ENCODE data around the gene HHATL.

DNA sequence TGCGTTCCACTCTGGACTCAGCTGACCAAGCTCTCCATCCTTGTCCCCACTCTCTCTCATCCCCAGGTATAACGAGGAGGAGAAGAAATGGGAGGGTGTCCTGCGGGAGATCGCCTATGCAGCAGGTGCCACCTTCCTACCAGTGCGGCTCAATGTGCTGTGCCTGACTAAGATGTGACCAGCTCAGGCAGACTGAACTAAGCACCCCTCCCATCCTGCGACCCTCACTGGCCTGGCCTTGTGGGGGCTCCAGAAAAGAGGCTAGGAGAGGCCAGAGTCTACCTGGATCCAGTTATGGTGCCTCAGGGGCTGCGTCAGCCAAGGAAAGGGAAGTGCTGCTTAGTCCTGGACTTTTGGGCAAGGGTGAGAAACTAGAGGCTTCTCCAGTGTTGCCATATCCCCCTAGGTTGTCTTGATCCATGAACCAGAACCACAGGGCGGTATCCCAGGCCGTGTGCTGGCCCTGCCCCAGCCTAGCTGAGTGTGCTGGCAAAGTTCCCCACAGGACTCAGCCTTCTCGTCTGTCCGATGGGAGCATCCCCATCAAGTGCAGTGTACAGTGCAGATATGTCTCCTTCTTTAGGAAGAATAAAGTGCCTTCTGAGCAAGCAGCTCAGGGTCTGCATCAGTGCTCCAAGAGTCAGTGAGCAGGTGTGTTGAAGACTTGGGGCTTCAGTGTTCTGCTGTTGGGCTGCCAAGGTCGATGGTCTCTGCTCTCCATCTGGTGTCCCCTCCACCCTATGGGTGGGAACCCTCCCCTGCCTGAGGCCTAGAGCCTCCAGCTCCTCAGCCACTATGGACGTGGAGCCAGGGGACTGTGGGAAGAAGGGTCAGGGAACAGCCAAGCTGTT, 10.6 kb downstream of the HHATL start:
- TF ChIP-seq, protein P1, sequence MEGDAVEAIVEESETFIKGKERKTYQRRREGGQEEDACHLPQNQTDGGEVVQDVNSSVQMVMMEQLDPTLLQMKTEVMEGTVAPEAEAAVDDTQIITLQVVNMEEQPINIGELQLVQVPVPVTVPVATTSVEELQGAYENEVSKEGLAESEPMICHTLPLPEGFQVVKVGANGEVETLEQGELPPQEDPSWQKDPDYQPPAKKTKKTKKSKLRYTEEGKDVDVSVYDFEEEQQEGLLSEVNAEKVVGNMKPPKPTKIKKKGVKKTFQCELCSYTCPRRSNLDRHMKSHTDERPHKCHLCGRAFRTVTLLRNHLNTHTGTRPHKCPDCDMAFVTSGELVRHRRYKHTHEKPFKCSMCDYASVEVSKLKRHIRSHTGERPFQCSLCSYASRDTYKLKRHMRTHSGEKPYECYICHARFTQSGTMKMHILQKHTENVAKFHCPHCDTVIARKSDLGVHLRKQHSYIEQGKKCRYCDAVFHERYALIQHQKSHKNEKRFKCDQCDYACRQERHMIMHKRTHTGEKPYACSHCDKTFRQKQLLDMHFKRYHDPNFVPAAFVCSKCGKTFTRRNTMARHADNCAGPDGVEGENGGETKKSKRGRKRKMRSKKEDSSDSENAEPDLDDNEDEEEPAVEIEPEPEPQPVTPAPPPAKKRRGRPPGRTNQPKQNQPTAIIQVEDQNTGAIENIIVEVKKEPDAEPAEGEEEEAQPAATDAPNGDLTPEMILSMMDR (IDR thresholded peaks at IDR 0.05 in 8 of 11, conservative IDR thresholded peaks at IDR 0.05 in 3 of 11): no peak
- TF ChIP-seq POLR2A (IDR thresholded peaks at IDR 0.05): no peak
- TF ChIP-seq POLR2AphosphoS5 (IDR thresholded peaks at IDR 0.05): no peak
